Testis (tissue), 3 donors: Measurements from ENCODE around the gene CCDC9B. TPM values are rescaled to one million over a fixed set of nuclear protein-coding genes. Genes with fewer than 3 reads are reported as not detected.

ENCODE experiments used
- DNase-seq: peaks from one replicate; pipeline ENCODE4 v3.0.0-alpha.2; 2019
- H3K27ac ChIP-seq, 2 donors: fragments of 200-600 bp; sonication (generic); one replicate each; pipeline ENCODE4 v1.5.1; 2019
- H3K27me3 ChIP-seq: fragments of 200-600 bp; sonication (generic); one replicate; pipeline ENCODE4 v1.5.1; 2019
- H3K36me3 ChIP-seq: fragments of 200-600 bp; sonication (generic); one replicate; pipeline ENCODE4 v1.5.1; 2017; ENCODE audit warnings: low read depth; ENCODE audit errors: missing control alignments
- H3K4me1 ChIP-seq: fragments of 200-600 bp; sonication (generic); one replicate; pipeline ENCODE4 v1.5.1; 2019
- H3K4me3 ChIP-seq, 2 donors: fragments of 200-600 bp; sonication (generic); one replicate each; pipeline ENCODE4 v1.5.1; 2017 to 2019
- H3K9me3 ChIP-seq: fragments of 200-600 bp; sonication (generic); one replicate; pipeline ENCODE4 v1.5.1; 2017
- CTCF ChIP-seq, 3 experiments: fragments of 450-650 bp in 2 of 3; fragments of 200-600 bp in 1 of 3; sonication (generic) in 1 of 3; IDR thresholded peaks; one replicate each; pipeline ENCODE4 v1.5.1; 2016 to 2019; ENCODE audit warnings: antibody characterized with exemption in 3 of 3, mild to moderate bottlenecking in 2 of 3, moderate library complexity in 1 of 3
- POLR2A ChIP-seq: fragments of 450-650 bp; IDR thresholded peaks from one replicate; pipeline ENCODE4 v1.6.1; 2017; ENCODE audit warnings: antibody characterized with exemption, mild to moderate bottlenecking, moderate library complexity
- WGBS, 2 donors: methylation state at CpG; one replicate each; pipeline ENCODE4 v1.1.5; 2018; 5-methylcytosine and 5-hydroxymethylcytosine counted together
- intact Hi-C: fragments of 100-400 bp; cut with DNase I; formaldehyde crosslinking; loops from one replicate; pipeline ENCODE4 v1.15.1; 2023; ENCODE audit warnings: low total_unique reads
- polyA plus RNA-seq: library from polyadenylated mRNA; stranded (reverse); fragments of 350-450 nt; fragmentation: Illumina TruSeq; extraction: RNeasy Lipid Tissue Mini Kit (QIAGEN cat#74804); gene quantifications from one replicate; pipeline ENCODE4 v1.2.3, GENCODE V29; 2014; ENCODE audit warnings: low read depth, low replicate concordance; ENCODE audit not compliant: insufficient read depth
- total RNA-seq, 2 donors: library from RNA; depleted of rRNA; stranded (reverse); fragments of >200 nt; gene quantifications; one replicate each; pipeline ENCODE4 v1.2.3, GENCODE V29; 2016

The CCDC9B gene
- total and polyA plus RNA-seq, 3 donors from 2014 or later: 20.4 to 38.9 (median 36.8) TPM

DNA sequence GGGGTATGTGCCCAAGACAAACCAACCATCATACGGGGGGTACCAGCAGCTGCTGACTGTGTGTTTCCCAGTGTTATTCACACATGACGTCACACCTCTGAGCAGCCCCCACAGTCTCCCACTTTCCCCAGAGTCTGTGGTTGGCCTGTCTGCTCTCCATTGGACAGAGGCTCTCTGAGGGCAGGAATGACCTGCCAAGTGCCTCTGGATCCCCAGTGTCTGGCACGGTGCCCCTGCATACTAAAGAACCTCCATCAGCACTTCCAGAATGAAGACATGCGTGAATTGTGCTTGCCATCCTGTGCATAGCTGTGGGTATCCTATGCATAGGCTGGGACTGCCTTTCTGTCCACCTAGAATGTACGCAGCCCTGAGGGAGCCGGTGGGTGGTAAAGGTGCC lies 3.5 kb upstream of the CCDC9B start:
- no peak for DNase-seq
- TF ChIP-seq CTCF (IDR thresholded peaks at IDR 0.05) (no peak), POLR2A (no peak)
- Histone ChIP-seq H3K4me3 (no peak overlapping the region), H3K9me3 (no peaks in the 10 kb centered on the region), H3K27me3 (no peaks in the 10 kb centered on the region), H3K27ac (no peak overlapping the region), H3K4me1 (peaks cover 22% of the 10 kb centered on the region), H3K36me3 (no peaks in the 10 kb centered on the region)
- WGBS, 2 donors: 62 to 72% methylated on average over 4 to 6 of the region's 6 CpGs
- intact Hi-C loops: no loop called here

DNA sequence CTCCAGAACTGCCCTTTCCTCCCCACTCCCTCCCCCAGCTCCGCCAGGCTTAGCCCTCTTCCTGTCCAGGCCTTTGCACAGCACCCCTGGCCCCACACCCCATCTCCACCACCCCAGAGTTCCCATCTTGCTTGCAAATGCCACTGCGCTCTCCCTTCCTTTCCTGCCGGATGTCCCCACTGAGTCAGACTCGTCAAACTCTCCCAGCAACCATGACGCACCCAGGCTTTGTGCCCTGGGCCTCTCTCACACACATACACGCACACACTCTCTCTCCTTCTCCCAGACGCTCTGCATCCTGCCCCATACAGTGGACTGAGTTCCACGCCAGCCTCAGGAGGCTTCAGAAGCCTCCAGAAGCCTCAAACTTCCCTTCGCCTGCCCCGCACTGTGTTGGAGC lies 2.8 kb upstream of the CCDC9B start:
- DNase-seq: no peak
- Histone ChIP-seq H3K27ac (no peak overlapping the region), H3K9me3 (no peaks in the 10 kb centered on the region), H3K36me3 (no peaks in the 10 kb centered on the region), H3K4me3 (no peak overlapping the region), H3K27me3 (no peaks in the 10 kb centered on the region), H3K4me1 (peaks cover 27% of the 10 kb centered on the region)
- intact Hi-C loops: no loop called here
- TF ChIP-seq POLR2A (no peak), CTCF (IDR thresholded peaks at IDR 0.05) (no peak)
- 81 to 94% methylated on average over 10 of the region's 10 CpGs for WGBS, 2 donors

GRCh38 chr15:40342416-40343320 lies 1.9 kb upstream of the CCDC9B start:
- 78 to 87% methylated on average over 6 to 7 of the region's 7 CpGs for WGBS, 2 donors
- Histone ChIP-seq H3K4me1 (peaks cover 36% of the 10 kb centered on the region), H3K4me3 (no peak overlapping the region), H3K9me3 (no peaks in the 10 kb centered on the region), H3K27me3 (no peaks in the 10 kb centered on the region), H3K36me3 (no peaks in the 10 kb centered on the region), H3K27ac (peak overlapping the region in 1 of 2 donors; percentile 28)
- no peak for TF ChIP-seq CTCF (IDR thresholded peaks at IDR 0.05)
- TF ChIP-seq POLR2A: no peak
- intact Hi-C loops: no loop called here
- DNase-seq: no peak

GRCh38 chr15:40340038-40340739 lies 550 bp downstream of the CCDC9B start:
- Histone ChIP-seq H3K27ac (peak overlapping the region; percentile 92 to 93), H3K4me3 (peak overlapping the region in 1 of 2 donors; percentile 44), H3K4me1 (peaks cover 45% of the 10 kb centered on the region), H3K9me3 (no peaks in the 10 kb centered on the region), H3K27me3 (no peaks in the 10 kb centered on the region), H3K36me3 (no peaks in the 10 kb centered on the region)
- intact Hi-C loops: no loop called here
- peak; percentile 75 for DNase-seq
- TF ChIP-seq POLR2A (no peak), CTCF (IDR thresholded peaks at IDR 0.05) (no peak)
- WGBS, 2 donors: 39% methylated on average over 14 of the region's 14 CpGs; no CpG with 5 or more reads in 1 of the 2 donors
